K562 (cell line): ENCODE data around the gene NHLH1. TPM values are rescaled to one million over a fixed set of nuclear protein-coding genes. Genes with fewer than 3 reads are reported as not detected.
A peak's percentile ranks its signal among the peaks of the same experiment; 100 is the strongest.

Experiments used
- ATAC-seq: fragments of 200-7000 bp; cut with Tn5 transposase; 3 replicates; pipeline ENCODE4 v1.9.1; 2020; ENCODE audit warnings: moderate library complexity
- BruUV-seq: library from RNA; stranded (reverse); fragments of 400-500 nt; replicated peaks from 2 replicates; lab custom pipeline; 2021; lab: Mats Ljungman, UMichigan
- CTCF ChIA-PET: fragments of 300-600 bp; formaldehyde crosslinking; extraction: SDS; loops from one replicate; lab custom pipeline; 2021; ENCODE audit warnings: low intra/inter-chr PET ratio; lab: Yijun Ruan, JAX
- POLR2A ChIA-PET: fragments of 300-600, 350-650 bp; sonication (Branson Sonifier 250); formaldehyde crosslinking; extraction: SDS; loops from one replicate; lab custom pipeline; 2021; ENCODE audit warnings: antibody characterized with exemption, inconsistent platforms; lab: Yijun Ruan, JAX
- DNase-seq, 4 experiments: peaks; one replicate each; pipeline versions ENCODE4 v3.0.0 to v3.0.0-alpha.2; 2011 to 2018; ENCODE audit warnings: low spot score in 3 of 4, mixed read lengths in 3 of 4; ENCODE audit errors: extremely low read depth in 1 of 4
- FAIRE-seq: peaks from 2 replicates; lab custom pipeline; 2011; peaks lifted over from hg19 to GRCh38; lab: Jason Lieb, UNC
- H2AFZ ChIP-seq: 2 replicates; pipeline ENCODE4 v1.6.0; 2011; ENCODE audit warnings: low read depth, low read length, control low read depth, inconsistent platforms
- H3K27ac ChIP-seq: fragments of 200-600 bp; 3 replicates; pipeline ENCODE4 v1.8.0; 2011; ENCODE audit warnings: low read depth, mild to moderate bottlenecking, control low read depth, inconsistent platforms, low read length, moderate library complexity, mixed read lengths; ENCODE audit errors: extremely low read depth
- H3K27me3 ChIP-seq, 2 experiments: fragments of 300-600 bp in 1 of 2; 2 replicates in 1 of 2; 3 replicates in 1 of 2; pipeline versions ENCODE4 v1.6.0 to v1.8.0; 2011; ENCODE audit warnings: inconsistent platforms in 2 of 2, low read length in 2 of 2, mild to moderate bottlenecking in 1 of 2, mixed read lengths in 1 of 2, moderate library complexity in 1 of 2; ENCODE audit not compliant: control insufficient read depth in 2 of 2, insufficient read depth in 2 of 2
- H3K36me3 ChIP-seq: fragments of 300-600 bp; 3 replicates; pipeline ENCODE4 v1.8.0; 2011; ENCODE audit warnings: mild to moderate bottlenecking, low read length, inconsistent platforms; ENCODE audit not compliant: control insufficient read depth, insufficient read depth
- H3K4me1 ChIP-seq, 2 experiments: fragments of 200-600 bp in 1 of 2; replicated peaks in 1 of 2; 2 replicates in 1 of 2; 3 replicates in 1 of 2; pipeline versions ENCODE4 v1.5.1 to v1.8.0; 2011; ENCODE audit warnings: inconsistent platforms in 2 of 2, low read length in 2 of 2, mild to moderate bottlenecking in 1 of 2, mixed read lengths in 1 of 2, moderate library complexity in 1 of 2; ENCODE audit not compliant: control insufficient read depth in 2 of 2, insufficient read depth in 2 of 2
- H3K4me2 ChIP-seq: 2 replicates; pipeline ENCODE4 v1.6.1; 2011; ENCODE audit warnings: low read length, control low read depth, inconsistent platforms, mixed read lengths; ENCODE audit not compliant: insufficient read depth
- H3K4me3 ChIP-seq: fragments of 200-600 bp; sonication (generic), shearing (Covaris generic); 2 replicates; pipeline ENCODE4 v1.5.1; 2016; ENCODE audit warnings: control low read depth, inconsistent platforms
- H3K79me2 ChIP-seq: fragments of 200-600 bp; 3 replicates; pipeline ENCODE4 v1.8.0; 2011; ENCODE audit warnings: low read length, inconsistent platforms; ENCODE audit not compliant: control insufficient read depth, insufficient read depth
- H3K9ac ChIP-seq, 2 experiments: 2 replicates each; pipeline versions ENCODE4 v1.6.0 to v1.6.1; 2011; ENCODE audit warnings: low read depth in 2 of 2, low read length in 2 of 2, control low read depth in 1 of 2, inconsistent platforms in 1 of 2, mild to moderate bottlenecking in 1 of 2, mixed read lengths in 1 of 2; ENCODE audit not compliant: insufficient read depth in 1 of 2
- H3K9me1 ChIP-seq: one replicate; pipeline ENCODE4 v1.6.0; 2011; ENCODE audit warnings: inconsistent platforms, mild to moderate bottlenecking, low read length, moderate library complexity; ENCODE audit not compliant: control insufficient read depth, insufficient read depth
- H3K9me3 ChIP-seq: replicated peaks from 2 replicates; pipeline ENCODE4 v1.5.1; 2011; ENCODE audit warnings: low read depth, low read length, inconsistent platforms; ENCODE audit not compliant: control insufficient read depth, insufficient read depth
- H4K20me1 ChIP-seq: replicated peaks from 2 replicates; pipeline ENCODE4 v1.6.1; 2011; ENCODE audit warnings: low read length, inconsistent platforms, mixed read lengths; ENCODE audit not compliant: control insufficient read depth, insufficient read depth
- BDP1 ChIP-seq: IDR thresholded peaks from 3 replicates; pipeline ENCODE4 v1.6.1; 2011; ENCODE audit not compliant: insufficient read length, insufficient read depth
- FOXA3 ChIP-seq, 2 experiments: fragments of 450-650 bp in 1 of 2; sonication (generic) in 1 of 2; formaldehyde crosslinking; IDR thresholded peaks in 1 of 2; conservative IDR thresholded peaks in 1 of 2; 2 replicates each; pipeline versions ENCODE4 v1.4.0 to v1.8.0; 2020 to 2022; ENCODE audit warnings: mild to moderate bottlenecking in 2 of 2, missing genetic modification reagents in 1 of 2
- GABPB1 ChIP-seq: sonication (generic); formaldehyde crosslinking; IDR thresholded peaks from 2 replicates; pipeline ENCODE4 v1.8.0; 2022; ENCODE audit warnings: mild to moderate bottlenecking, missing genetic modification reagents
- GATAD2B ChIP-seq: fragments of 450-650 bp; IDR thresholded peaks from 2 replicates; pipeline ENCODE4 v1.6.1; 2017; ENCODE audit warnings: mild to moderate bottlenecking, borderline replicate concordance
- MCM7 ChIP-seq, 2 experiments: fragments of 450-650 bp; IDR thresholded peaks; 2 replicates each; pipeline ENCODE4 v1.6.1; 2016 to 2018
- NR2C1 ChIP-seq, 2 experiments: fragments of 450-650 bp; IDR thresholded peaks; 2 replicates each; pipeline ENCODE4 v1.6.1; 2017; ENCODE audit warnings: mild to moderate bottlenecking in 2 of 2, antibody characterized with exemption in 1 of 2, inconsistent platforms in 1 of 2, missing compliant biosample characterization in 1 of 2, missing genetic modification characterization in 1 of 2
- NR2C2 ChIP-seq, 2 experiments: fragments of 200-800 bp in 1 of 2; sonication (Bioruptor generic) in 1 of 2; sonication (generic) in 1 of 2; formaldehyde crosslinking in 1 of 2; IDR thresholded peaks; 2 replicates each; pipeline versions ENCODE4 v1.6.1 to v1.8.0; 2016 to 2022; ENCODE audit warnings: mild to moderate bottlenecking in 1 of 2, missing compliant biosample characterization in 1 of 2, missing genetic modification characterization in 1 of 2, missing genetic modification reagents in 1 of 2
- NR3C1 ChIP-seq: sonication (generic); formaldehyde crosslinking; IDR thresholded peaks from 2 replicates; pipeline ENCODE4 v1.8.1; 2022; ENCODE audit warnings: missing genetic modification reagents
- POLR2AphosphoS2 ChIP-seq: IDR thresholded peaks from 2 replicates; pipeline ENCODE4 v1.6.1; 2012; ENCODE audit warnings: low read length, improper control_type of control experiment
- PTBP1 ChIP-seq: fragments of 200-400 bp; formaldehyde crosslinking; IDR thresholded peaks from 2 replicates; pipeline ENCODE4 v1.6.1; 2017; ENCODE audit warnings: low read depth, low read length
- TAF15 ChIP-seq: fragments of 200-400 bp; formaldehyde crosslinking; IDR thresholded peaks from 2 replicates; pipeline ENCODE4 v1.6.1; 2017; ENCODE audit warnings: mild to moderate bottlenecking, low read depth, low read length, moderate library complexity
- ZNF253 ChIP-seq: fragments of 250-450 bp; sonication (Bioruptor Pico); conservative IDR thresholded peaks from 2 replicates; pipeline ENCODE4 v1.6.1; 2021; ENCODE audit warnings: mild to moderate bottlenecking
- WGBS: fragments of 100-300 bp; shearing (Covaris generic); methylation state at CpG from one replicate; pipeline ENCODE4 v1.1.6; 2016; ENCODE audit warnings: low coverage, mixed read lengths; ENCODE audit not compliant: insufficient coverage; ENCODE audit errors: missing lambda C conversion rate; 5-methylcytosine and 5-hydroxymethylcytosine counted together
- in situ Hi-C: fragments of 300-500 bp; cut with MboI; formaldehyde crosslinking; loops from 4 replicates; pipeline ENCODE4 v1.15.0; 2018; ENCODE audit warnings: inconsistent platforms, mixed read lengths
- intact Hi-C: fragments of 100-400 bp; cut with micrococcal nuclease; formaldehyde crosslinking; loops from 2 replicates; pipeline ENCODE4 v1.14.2; 2022
- polyA plus RNA-seq, 8 experiments: library from polyadenylated mRNA; depleted of rRNA in 4 of 8; stranded (reverse) in 5 of 8; unstranded in 3 of 8; fragments of >200 nt; fragmentation: Nextera tagmentation in 2 of 8; fragmentation: Illumina TruSeq in 1 of 8; extraction: Ambion mirVana in 2 of 8; extraction: Trizol in 1 of 8; gene quantifications; 2 replicates each; pipeline versions ENCODE4 v1.2.1 to v1.2.3, GENCODE V29; 2011 to 2014; ENCODE audit warnings: inconsistent platforms in 1 of 8, missing spikeins in 1 of 8
- total RNA-seq, 7 experiments: library from RNA; depleted of rRNA in 6 of 7; stranded (reverse); fragments of >200 nt in 6 of 7; fragmentation: Illumina TruSeq in 2 of 7; extraction: Trizol in 2 of 7; gene quantifications; 2 replicates each; pipeline versions ENCODE4 v1.2.1 to v1.2.3, GENCODE V29; 2011 to 2021; ENCODE audit warnings: low replicate concordance in 1 of 7
- TF ChIP-seq, protein P1 (sequence below), 2 experiments: fragments of 150-350 bp in 1 of 2; IDR thresholded peaks; 2 replicates each; pipeline ENCODE4 v1.6.1; 2012 to 2016; ENCODE audit warnings: low read depth in 2 of 2, low read length in 2 of 2, mild to moderate bottlenecking in 1 of 2, moderate library complexity in 1 of 2
- TF ChIP-seq, protein P2 (sequence below): sonication (generic); formaldehyde crosslinking; IDR thresholded peaks from 2 replicates; pipeline ENCODE4 v1.8.0; 2022; ENCODE audit warnings: mild to moderate bottlenecking, missing genetic modification reagents, borderline replicate concordance
- TF ChIP-seq, protein P3 (sequence below): fragments of 200-800 bp; sonication (Bioruptor generic); IDR thresholded peaks from 2 replicates; pipeline ENCODE4 v1.6.1; 2017; ENCODE audit warnings: missing genetic modification characterization, missing compliant biosample characterization

Gene NHLH1
- total and polyA plus RNA-seq, 9 of the 15 experiments (the other 6 are each of a cell fraction or from before 2014, with no cell fraction given): 0.09 to 1.3 (median 0.35) TPM; not detected in 1

DNA sequence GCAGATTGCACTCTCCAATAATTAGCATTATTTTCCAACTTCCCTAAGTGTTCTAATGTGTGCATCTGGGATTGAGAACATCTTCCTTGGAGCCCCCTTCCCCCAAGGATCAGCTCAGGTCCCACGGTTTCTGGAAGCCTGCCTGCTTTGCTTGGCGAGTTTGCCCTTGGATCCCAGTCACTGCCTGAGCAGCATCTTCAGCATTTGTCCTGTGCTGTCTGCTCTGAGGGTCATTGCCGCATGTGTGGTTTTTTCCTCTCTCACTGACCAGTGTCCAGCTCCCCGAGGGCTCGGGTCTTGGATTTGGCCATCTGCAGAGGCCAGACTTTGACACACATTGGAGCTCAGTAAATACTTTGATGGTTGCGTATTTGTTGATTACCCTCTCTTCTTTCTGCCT lies 51.6 kb downstream of the NHLH1 start:
- no peak for DNase-seq
- Histone ChIP-seq H3K4me2 (no peak overlapping the region), H3K9me1 (no peaks in the 10 kb centered on the region), H2AFZ (no peak overlapping the region), H4K20me1 (0 out of 2 replicates have a peak, but pooled peaks cover 4% of the 10 kb centered on the region), H3K4me1 (peaks cover 32 to 36% of the 10 kb centered on the region in 2 experiments), H3K79me2 (no peaks in the 10 kb centered on the region), H3K4me3 (no peak overlapping the region), H3K27ac (no peak overlapping the region), H3K9ac (0 out of 4 replicates have a peak overlapping the region, but pooled peaks of 1 of the 2 experiments have one; percentile 14), H3K27me3 (no peaks in the 10 kb centered on the region), H3K9me3 (no peaks in the 10 kb centered on the region), H3K36me3 (no peaks in the 10 kb centered on the region)
- FAIRE-seq: no peak
- 29% methylated on average over 6 of the region's 6 CpGs for WGBS
- in situ Hi-C loops (no loop called here), intact Hi-C loops (no loop called here)
- CTCF ChIA-PET: no interaction called here
- POLR2A ChIA-PET: interaction anchor here (0.6 to 1.1 kb wide), 2 partner anchors 9 to 1448 kb away, joined by 3 to 4 read pairs; no protein-coding TSS in a partner anchor
- BruUV-seq: no TSS peak
- no peak for ATAC-seq
- TF ChIP-seq NR2C2 (CRISPR knock-in tag; IDR thresholded peaks at IDR 0.05): no peak
- TF ChIP-seq NR2C2 (tag; IDR thresholded peaks at IDR 0.05): no peak
- TF ChIP-seq, protein P1, sequence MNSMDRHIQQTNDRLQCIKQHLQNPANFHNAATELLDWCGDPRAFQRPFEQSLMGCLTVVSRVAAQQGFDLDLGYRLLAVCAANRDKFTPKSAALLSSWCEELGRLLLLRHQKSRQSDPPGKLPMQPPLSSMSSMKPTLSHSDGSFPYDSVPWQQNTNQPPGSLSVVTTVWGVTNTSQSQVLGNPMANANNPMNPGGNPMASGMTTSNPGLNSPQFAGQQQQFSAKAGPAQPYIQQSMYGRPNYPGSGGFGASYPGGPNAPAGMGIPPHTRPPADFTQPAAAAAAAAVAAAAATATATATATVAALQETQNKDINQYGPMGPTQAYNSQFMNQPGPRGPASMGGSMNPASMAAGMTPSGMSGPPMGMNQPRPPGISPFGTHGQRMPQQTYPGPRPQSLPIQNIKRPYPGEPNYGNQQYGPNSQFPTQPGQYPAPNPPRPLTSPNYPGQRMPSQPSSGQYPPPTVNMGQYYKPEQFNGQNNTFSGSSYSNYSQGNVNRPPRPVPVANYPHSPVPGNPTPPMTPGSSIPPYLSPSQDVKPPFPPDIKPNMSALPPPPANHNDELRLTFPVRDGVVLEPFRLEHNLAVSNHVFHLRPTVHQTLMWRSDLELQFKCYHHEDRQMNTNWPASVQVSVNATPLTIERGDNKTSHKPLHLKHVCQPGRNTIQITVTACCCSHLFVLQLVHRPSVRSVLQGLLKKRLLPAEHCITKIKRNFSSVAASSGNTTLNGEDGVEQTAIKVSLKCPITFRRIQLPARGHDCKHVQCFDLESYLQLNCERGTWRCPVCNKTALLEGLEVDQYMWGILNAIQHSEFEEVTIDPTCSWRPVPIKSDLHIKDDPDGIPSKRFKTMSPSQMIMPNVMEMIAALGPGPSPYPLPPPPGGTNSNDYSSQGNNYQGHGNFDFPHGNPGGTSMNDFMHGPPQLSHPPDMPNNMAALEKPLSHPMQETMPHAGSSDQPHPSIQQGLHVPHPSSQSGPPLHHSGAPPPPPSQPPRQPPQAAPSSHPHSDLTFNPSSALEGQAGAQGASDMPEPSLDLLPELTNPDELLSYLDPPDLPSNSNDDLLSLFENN (IDR thresholded peaks at IDR 0.05; ENCODE audit: low read depth in 2 of 2, low read length in 2 of 2): no peak
- no peak for TF ChIP-seq ZNF253 (CRISPR knock-in tag)
- TF ChIP-seq PTBP1: no peak
- TF ChIP-seq GATAD2B: no peak
- no peak for TF ChIP-seq NR2C1 (IDR thresholded peaks at IDR 0.05)
- no peak for TF ChIP-seq NR2C1 (tag; IDR thresholded peaks at IDR 0.05)
- TF ChIP-seq, protein P2, sequence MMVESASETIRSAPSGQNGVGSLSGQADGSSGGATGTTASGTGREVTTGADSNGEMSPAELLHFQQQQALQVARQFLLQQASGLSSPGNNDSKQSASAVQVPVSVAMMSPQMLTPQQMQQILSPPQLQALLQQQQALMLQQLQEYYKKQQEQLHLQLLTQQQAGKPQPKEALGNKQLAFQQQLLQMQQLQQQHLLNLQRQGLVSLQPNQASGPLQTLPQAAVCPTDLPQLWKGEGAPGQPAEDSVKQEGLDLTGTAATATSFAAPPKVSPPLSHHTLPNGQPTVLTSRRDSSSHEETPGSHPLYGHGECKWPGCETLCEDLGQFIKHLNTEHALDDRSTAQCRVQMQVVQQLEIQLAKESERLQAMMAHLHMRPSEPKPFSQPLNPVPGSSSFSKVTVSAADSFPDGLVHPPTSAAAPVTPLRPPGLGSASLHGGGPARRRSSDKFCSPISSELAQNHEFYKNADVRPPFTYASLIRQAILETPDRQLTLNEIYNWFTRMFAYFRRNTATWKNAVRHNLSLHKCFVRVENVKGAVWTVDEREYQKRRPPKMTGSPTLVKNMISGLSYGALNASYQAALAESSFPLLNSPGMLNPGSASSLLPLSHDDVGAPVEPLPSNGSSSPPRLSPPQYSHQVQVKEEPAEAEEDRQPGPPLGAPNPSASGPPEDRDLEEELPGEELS (CRISPR knock-in tag): no peak
- no peak for TF ChIP-seq GABPB1 (CRISPR knock-in tag)
- no peak for TF ChIP-seq BDP1
- no peak for TF ChIP-seq TAF15
- TF ChIP-seq POLR2AphosphoS2: no peak
- TF ChIP-seq, protein P3, sequence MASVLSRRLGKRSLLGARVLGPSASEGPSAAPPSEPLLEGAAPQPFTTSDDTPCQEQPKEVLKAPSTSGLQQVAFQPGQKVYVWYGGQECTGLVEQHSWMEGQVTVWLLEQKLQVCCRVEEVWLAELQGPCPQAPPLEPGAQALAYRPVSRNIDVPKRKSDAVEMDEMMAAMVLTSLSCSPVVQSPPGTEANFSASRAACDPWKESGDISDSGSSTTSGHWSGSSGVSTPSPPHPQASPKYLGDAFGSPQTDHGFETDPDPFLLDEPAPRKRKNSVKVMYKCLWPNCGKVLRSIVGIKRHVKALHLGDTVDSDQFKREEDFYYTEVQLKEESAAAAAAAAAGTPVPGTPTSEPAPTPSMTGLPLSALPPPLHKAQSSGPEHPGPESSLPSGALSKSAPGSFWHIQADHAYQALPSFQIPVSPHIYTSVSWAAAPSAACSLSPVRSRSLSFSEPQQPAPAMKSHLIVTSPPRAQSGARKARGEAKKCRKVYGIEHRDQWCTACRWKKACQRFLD: no peak
- no peak for TF ChIP-seq NR3C1 (CRISPR knock-in tag)
- TF ChIP-seq MCM7 (IDR thresholded peaks at IDR 0.05): no peak
- TF ChIP-seq FOXA3 (CRISPR knock-in tag; conservative IDR thresholded peaks at IDR 0.05 in 1 of 2, IDR thresholded peaks at IDR 0.05 in 1 of 2): no peak
